GM19463 (cell line): ENCODE results near the gene CFAP91.

Source experiments
- ATAC-seq: cut with Tn5 transposase; IDR thresholded peaks from one replicate; pipeline ENCODE4 v1.9.1; 2021; ENCODE audit warnings: mild to moderate bottlenecking, moderate library complexity; ENCODE audit not compliant: unreplicated experiment

CFAP91 gene

GRCh38 chr3:119738741-119739140, 35.9 kb downstream of the CFAP91 start:
- ATAC-seq, result no peak

DNA sequence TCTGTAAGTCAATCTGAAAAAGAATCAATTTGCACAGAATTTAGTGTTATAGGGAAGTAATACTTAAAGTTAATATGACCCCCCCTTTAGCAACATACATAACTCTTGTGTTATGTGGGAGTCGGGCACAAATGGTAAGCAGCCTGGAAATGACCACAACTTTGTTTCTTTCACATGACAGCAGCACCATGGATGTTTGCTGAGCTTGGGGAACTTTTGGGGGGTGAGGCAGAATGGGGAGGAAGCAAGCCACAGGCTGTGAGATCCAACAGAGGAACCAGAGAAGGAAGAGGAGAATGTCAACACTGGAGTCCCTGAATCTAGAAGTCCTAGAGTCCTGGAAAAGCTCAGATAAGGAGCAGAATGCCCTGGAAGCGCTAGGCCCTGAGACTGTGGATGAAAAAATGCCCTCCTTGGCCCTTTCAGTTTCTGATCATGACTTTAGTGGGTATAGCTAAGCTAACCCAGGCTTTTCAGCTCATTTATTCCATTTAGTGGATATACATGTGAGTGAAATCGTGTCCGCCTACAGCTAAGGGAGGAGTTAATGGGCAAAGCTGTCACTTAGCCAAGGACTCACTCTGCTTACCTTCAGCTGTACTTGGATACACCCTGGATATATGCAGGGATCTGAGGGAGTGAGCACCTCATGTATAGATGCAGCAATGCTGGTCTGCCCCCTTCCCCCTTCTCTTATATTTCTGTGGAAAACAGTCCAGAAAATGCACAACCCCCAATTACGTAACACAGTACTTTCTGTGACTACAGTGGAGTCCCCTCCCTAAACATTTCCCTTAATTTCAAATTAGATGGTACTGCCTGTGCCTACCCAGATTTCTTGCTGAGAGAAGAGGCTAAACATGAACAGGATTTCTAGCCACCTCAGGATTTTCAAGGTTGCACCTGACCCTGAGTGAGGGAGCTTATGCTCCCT, 39.1 kb downstream of the CFAP91 start:
- no peak for ATAC-seq

DNA sequence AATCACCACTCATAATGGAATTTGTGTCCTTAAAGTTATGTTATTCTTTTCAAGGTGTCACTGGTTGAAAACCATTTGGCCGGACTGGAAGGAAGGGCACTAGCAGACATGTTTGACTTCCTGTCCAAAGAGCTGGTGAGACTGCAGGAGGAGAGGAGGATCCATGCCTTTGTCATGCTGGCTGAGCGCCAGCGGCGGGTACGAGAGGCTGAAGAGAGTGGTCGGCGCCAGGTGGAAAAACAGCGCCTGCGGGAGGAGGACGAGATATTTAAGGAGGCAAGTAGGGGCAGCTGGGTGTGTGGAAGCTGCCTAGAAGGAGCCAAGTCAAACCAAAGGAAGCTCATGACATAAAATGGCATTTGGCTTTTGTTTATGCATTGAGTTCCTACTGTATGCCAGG, 41.1 kb downstream of the CFAP91 start:
- ATAC-seq, result no peak

DNA sequence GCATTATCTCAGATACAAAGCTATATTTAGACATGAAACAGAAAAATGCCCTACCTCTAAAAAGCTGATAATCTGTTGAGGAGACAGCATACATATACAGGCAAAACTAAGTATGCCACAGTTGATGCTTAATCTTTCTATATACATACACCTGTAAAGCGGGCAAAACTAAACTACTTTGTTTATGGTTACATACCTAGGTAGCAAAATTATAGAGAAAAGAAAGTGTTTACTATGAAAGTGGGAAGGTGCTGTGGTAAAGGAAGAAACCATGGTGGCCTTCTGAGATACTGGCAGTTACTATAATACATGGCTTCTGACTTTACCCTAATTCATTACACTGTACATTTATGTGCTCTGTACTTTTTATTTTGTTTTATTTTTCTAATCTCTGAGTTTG, 43.1 kb downstream of the CFAP91 start:
- no peak for ATAC-seq

GRCh38 chr3:119746423-119746822, 43.6 kb downstream of the CFAP91 start:
- ATAC-seq, result no peak

- no peak for ATAC-seq
Observed at GRCh38 chr3:119747357-119747756, 44.5 kb downstream of the CFAP91 start.

DNA sequence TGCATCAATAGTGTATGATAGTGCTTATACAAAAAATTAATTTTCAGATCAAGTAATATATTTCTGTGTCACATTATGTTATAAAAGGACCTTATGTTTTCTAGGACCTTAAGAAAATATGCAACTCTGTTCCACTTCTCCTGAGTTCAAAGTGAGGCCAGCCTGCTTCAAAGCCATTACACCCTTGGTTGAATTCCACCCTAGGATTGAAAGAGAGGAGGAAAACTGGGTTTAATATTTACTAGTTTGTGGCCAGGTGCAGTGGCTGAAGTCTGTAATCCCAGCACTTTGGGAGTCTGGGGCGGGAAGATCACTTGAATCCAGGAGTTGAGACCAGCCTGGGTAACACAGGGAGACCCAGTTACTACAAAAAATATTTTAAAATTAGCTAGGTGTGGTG, 46.2 kb downstream of the CFAP91 start:
- no peak for ATAC-seq

DNA sequence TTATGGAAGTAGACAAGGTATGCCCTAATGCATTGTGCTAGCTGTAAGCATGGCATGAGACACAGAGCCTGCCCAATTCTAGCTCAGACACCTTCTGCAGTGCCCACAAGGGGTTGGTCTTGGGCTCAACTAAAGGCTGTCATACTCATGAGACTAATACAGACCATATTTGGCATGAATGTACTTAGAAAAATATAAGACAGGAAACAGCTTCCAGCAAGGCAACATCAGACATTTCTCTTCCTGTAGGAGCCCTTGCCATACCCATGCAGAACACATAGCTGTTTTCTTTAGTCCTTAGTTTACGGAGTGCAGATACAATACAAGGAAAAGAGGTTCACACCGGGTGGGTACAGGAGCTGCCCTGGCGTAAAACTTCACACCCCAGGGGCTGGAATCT, 48.6 kb downstream of the CFAP91 start:
- ATAC-seq, result no peak
